Middle frontal gyrus (tissue), 1 donor: ENCODE results near the gene EXOSC3.
"Not testable (repeated sequence)": the region's sequence is repeated elsewhere in the genome, so short reads cannot be mapped to it uniquely, and the experiment has no call there.

Experiments used
- DNase-seq: peaks from one replicate; pipeline ENCODE4 v3.0.0-alpha.2; 2015; ENCODE audit warnings: low spot score; ENCODE audit errors: extremely low spot score

EXOSC3 gene

GRCh38 chr9:37784616-37785483 lies at the start of gene EXOSC3:
EXOSC3 (minus strand) TSS chr9:37785064; CDS start chr9:37785044, 20 bp downstream.
- peak; percentile 88 for DNase-seq

- no peak for DNase-seq
These were observed 42.8 kb upstream of the EXOSC3 start for GRCh38 chr9:37827483-37828165.

GRCh38 chr9:37825174-37825573 lies 40.3 kb upstream of the EXOSC3 start:
- not testable (repeated sequence) for DNase-seq

GRCh38 chr9:37820142-37820541 lies 35.3 kb upstream of the EXOSC3 start:
- no peak for DNase-seq

- no peak for DNase-seq
These were observed 34.0 kb upstream of the EXOSC3 start for GRCh38 chr9:37818849-37819248.

GRCh38 chr9:37812773-37813379 lies 28.0 kb upstream of the EXOSC3 start:
- no peak for DNase-seq

GRCh38 chr9:37811906-37812476 lies 27.1 kb upstream of the EXOSC3 start:
- no peak for DNase-seq

GRCh38 chr9:37809676-37810075 lies 24.8 kb upstream of the EXOSC3 start:
- DNase-seq, result not testable (repeated sequence)

- no peak for DNase-seq
These were observed 21.4 kb upstream of the EXOSC3 start for GRCh38 chr9:37806271-37806670.

- DNase-seq, result no peak
These were observed 17.3 kb upstream of the EXOSC3 start for GRCh38 chr9:37801959-37802711.

GRCh38 chr9:37801287-37801850 lies 16.5 kb upstream of the EXOSC3 start:
- DNase-seq, result no peak

GRCh38 chr9:37800631-37801286 lies 15.9 kb upstream of the EXOSC3 start, which contains the start of gene DCAF10:
DCAF10 (plus strand) TSS chr9:37800797; CDS start chr9:37800867, 70 bp downstream.
- DNase-seq, result peak; percentile 61

- DNase-seq, result no peak
These were observed 13.8 kb upstream of the EXOSC3 start for GRCh38 chr9:37798677-37799076.

GRCh38 chr9:37796232-37796631 lies 11.4 kb upstream of the EXOSC3 start:
- DNase-seq, result no peak

GRCh38 chr9:37792122-37792521 lies 7.3 kb upstream of the EXOSC3 start:
- no peak for DNase-seq

GRCh38 chr9:37790096-37790495 lies 5.2 kb upstream of the EXOSC3 start:
- no peak for DNase-seq

- DNase-seq, result no peak
These were observed 3.5 kb upstream of the EXOSC3 start for GRCh38 chr9:37788332-37788731.

- DNase-seq, result no peak
These were observed 2.2 kb upstream of the EXOSC3 start for GRCh38 chr9:37787059-37787458.

GRCh38 chr9:37784291-37784615 lies 611 bp downstream of the EXOSC3 start:
- no peak for DNase-seq

- no peak for DNase-seq
These were observed 6.3 kb downstream of the EXOSC3 start for GRCh38 chr9:37778534-37778933.
